WTC11 (cell line): ENCODE data around the gene RREB1. TPM values are rescaled to one million over a fixed set of nuclear protein-coding genes. Genes with fewer than 3 reads are reported as not detected.

Experiments used
- ATAC-seq: fragments of 200-7000 bp; cut with Tn5 transposase; 2 replicates; pipeline ENCODE4 v1.10.0; 2021; ENCODE audit warnings: mild to moderate bottlenecking, moderate library complexity
- CTCF ChIA-PET: fragments of 300-600 bp; sonication (Branson Sonifier 250); formaldehyde crosslinking; loops from one replicate; lab custom pipeline; 2021; ENCODE audit warnings: antibody characterized with exemption; lab: Charles Lee
- POLR2A ChIA-PET: fragments of 350-600 bp; sonication (Branson Sonifier 250); formaldehyde crosslinking; loops from one replicate; lab custom pipeline; 2021; ENCODE audit warnings: antibody characterized with exemption; lab: Charles Lee
- DNase-seq: peaks from one replicate; pipeline ENCODE4 v3.0.0; 2021; ENCODE audit warnings: low spot score
- H3K27ac Mint-ChIP-seq: 2 replicates; pipeline ENCODE4 v1.8.0; 2021; ENCODE audit warnings: mixed read lengths
- H3K27me3 Mint-ChIP-seq: 2 replicates; pipeline ENCODE4 v1.8.0; 2021; ENCODE audit warnings: low read depth, mild to moderate bottlenecking, moderate library complexity, mixed read lengths
- H3K36me3 Mint-ChIP-seq: 2 replicates; pipeline ENCODE4 v1.8.0; 2021; ENCODE audit warnings: mixed read lengths
- H3K4me1 Mint-ChIP-seq: 2 replicates; pipeline ENCODE4 v1.8.0; 2022; ENCODE audit warnings: mixed read lengths
- H3K4me3 Mint-ChIP-seq: 2 replicates; pipeline ENCODE4 v1.8.0; 2021; ENCODE audit warnings: mild to moderate bottlenecking, moderate library complexity, mixed read lengths
- H3K9me3 Mint-ChIP-seq: 2 replicates; pipeline ENCODE4 v1.8.0; 2021; ENCODE audit warnings: mixed read lengths
- ATF3 ChIP-seq: sonication (generic); formaldehyde crosslinking; conservative IDR thresholded peaks from 2 replicates; pipeline ENCODE4 v1.8.1; 2022; ENCODE audit warnings: mild to moderate bottlenecking, missing genetic modification reagents
- CREB1 ChIP-seq: sonication (generic); formaldehyde crosslinking; IDR thresholded peaks from 2 replicates; pipeline ENCODE4 v1.8.0; 2023; ENCODE audit warnings: mild to moderate bottlenecking, missing genetic modification reagents
- E2F1 ChIP-seq: sonication (generic); formaldehyde crosslinking; IDR thresholded peaks from 2 replicates; pipeline ENCODE4 v1.8.0; 2022; ENCODE audit warnings: mild to moderate bottlenecking, missing genetic modification reagents
- EMX1 ChIP-seq: fragments of 250-450 bp; sonication (Bioruptor Pico); IDR thresholded peaks from 2 replicates; pipeline ENCODE4 v1.8.0; 2021; ENCODE audit warnings: mild to moderate bottlenecking
- ESRRA ChIP-seq: sonication (generic); formaldehyde crosslinking; IDR thresholded peaks from 2 replicates; pipeline ENCODE4 v1.8.1; 2022; ENCODE audit warnings: mild to moderate bottlenecking, missing genetic modification reagents, borderline replicate concordance
- ETV6 ChIP-seq: sonication (generic); formaldehyde crosslinking; IDR thresholded peaks from 2 replicates; pipeline ENCODE4 v1.8.1; 2022; ENCODE audit warnings: mild to moderate bottlenecking, missing genetic modification reagents
- GRHL2 ChIP-seq: fragments of 250-450 bp; sonication (Bioruptor Pico); IDR thresholded peaks from 2 replicates; pipeline ENCODE4 v1.8.0; 2022; ENCODE audit warnings: mild to moderate bottlenecking, moderate library complexity; ENCODE audit not compliant: insufficient replicate concordance, severe bottlenecking
- GTF2I ChIP-seq: fragments of 250-450 bp; sonication (Bioruptor Pico); conservative IDR thresholded peaks from 2 replicates; pipeline ENCODE4 v1.4.0; 2021; ENCODE audit warnings: mild to moderate bottlenecking
- HMGA2 ChIP-seq: fragments of 250-450 bp; sonication (Bioruptor Pico); IDR thresholded peaks from 2 replicates; pipeline ENCODE4 v1.4.0; 2021; ENCODE audit warnings: mild to moderate bottlenecking, moderate library complexity
- IRF2 ChIP-seq: sonication (generic); formaldehyde crosslinking; IDR thresholded peaks from 2 replicates; pipeline ENCODE4 v1.8.0; 2022; ENCODE audit warnings: low read depth, missing genetic modification reagents, borderline replicate concordance
- JUN ChIP-seq: sonication (generic); formaldehyde crosslinking; IDR thresholded peaks from 2 replicates; pipeline ENCODE4 v1.8.0; 2023; ENCODE audit warnings: mild to moderate bottlenecking, missing genetic modification reagents
- MXD4 ChIP-seq: fragments of 250-450 bp; sonication (Bioruptor Pico); IDR thresholded peaks from 2 replicates; pipeline ENCODE4 v1.8.0; 2021; ENCODE audit warnings: mild to moderate bottlenecking, moderate library complexity, borderline replicate concordance
- NFATC4 ChIP-seq: fragments of 250-450 bp; sonication (Bioruptor Pico); IDR thresholded peaks from 2 replicates; pipeline ENCODE4 v1.9.0; 2021; ENCODE audit warnings: mild to moderate bottlenecking
- NR3C1 ChIP-seq: sonication (generic); formaldehyde crosslinking; conservative IDR thresholded peaks from 2 replicates; pipeline ENCODE4 v1.8.1; 2023; ENCODE audit warnings: low read depth, mild to moderate bottlenecking, missing genetic modification reagents
- RELA ChIP-seq: sonication (generic); formaldehyde crosslinking; IDR thresholded peaks from 2 replicates; pipeline ENCODE4 v1.8.1; 2022; ENCODE audit warnings: missing genetic modification reagents, mild to moderate bottlenecking, borderline replicate concordance
- RORB ChIP-seq: fragments of 250-450 bp; sonication (Bioruptor Pico); IDR thresholded peaks from 2 replicates; pipeline ENCODE4 v1.9.0; 2021; ENCODE audit warnings: mild to moderate bottlenecking
- TP53 ChIP-seq: sonication (generic); formaldehyde crosslinking; IDR thresholded peaks from 2 replicates; pipeline ENCODE4 v1.8.1; 2023; ENCODE audit warnings: mild to moderate bottlenecking, missing genetic modification reagents
- ZNF281 ChIP-seq: sonication (generic); formaldehyde crosslinking; IDR thresholded peaks from 2 replicates; pipeline ENCODE4 v1.8.0; 2023; ENCODE audit warnings: mild to moderate bottlenecking, missing genetic modification reagents
- ZNF396 ChIP-seq: fragments of 250-450 bp; sonication (Bioruptor Pico); IDR thresholded peaks from 2 replicates; pipeline ENCODE4 v1.8.0; 2021; ENCODE audit warnings: mild to moderate bottlenecking, moderate library complexity, borderline replicate concordance
- total RNA-seq: library from RNA; stranded (reverse); gene quantifications from 3 replicates; pipeline ENCODE4 v1.2.3, GENCODE V29; 2021
- TF ChIP-seq, protein P1 (sequence below): sonication (generic); formaldehyde crosslinking; IDR thresholded peaks from 2 replicates; pipeline ENCODE4 v1.8.0; 2022; ENCODE audit warnings: mild to moderate bottlenecking, missing genetic modification reagents
- TF ChIP-seq, protein P2 (sequence below): sonication (generic); formaldehyde crosslinking; IDR thresholded peaks from 2 replicates; pipeline ENCODE4 v1.8.1; 2022; ENCODE audit warnings: missing genetic modification reagents, borderline replicate concordance
- TF ChIP-seq, protein P3 (sequence below): sonication (generic); formaldehyde crosslinking; IDR thresholded peaks from 2 replicates; pipeline ENCODE4 v1.8.1; 2022; ENCODE audit warnings: low read depth, missing genetic modification reagents, borderline replicate concordance
- TF ChIP-seq, protein P4 (sequence below): fragments of 250-450 bp; sonication (Bioruptor Pico); IDR thresholded peaks from 2 replicates; pipeline ENCODE4 v1.8.0; 2021; ENCODE audit warnings: mild to moderate bottlenecking
- TF ChIP-seq, protein P5 (sequence below): sonication (generic); formaldehyde crosslinking; IDR thresholded peaks from 2 replicates; pipeline ENCODE4 v1.8.1; 2023; ENCODE audit warnings: mild to moderate bottlenecking, missing genetic modification reagents

Gene RREB1
- total RNA-seq, 1 experiment from 2014 or later = 38.5 TPM

DNA sequence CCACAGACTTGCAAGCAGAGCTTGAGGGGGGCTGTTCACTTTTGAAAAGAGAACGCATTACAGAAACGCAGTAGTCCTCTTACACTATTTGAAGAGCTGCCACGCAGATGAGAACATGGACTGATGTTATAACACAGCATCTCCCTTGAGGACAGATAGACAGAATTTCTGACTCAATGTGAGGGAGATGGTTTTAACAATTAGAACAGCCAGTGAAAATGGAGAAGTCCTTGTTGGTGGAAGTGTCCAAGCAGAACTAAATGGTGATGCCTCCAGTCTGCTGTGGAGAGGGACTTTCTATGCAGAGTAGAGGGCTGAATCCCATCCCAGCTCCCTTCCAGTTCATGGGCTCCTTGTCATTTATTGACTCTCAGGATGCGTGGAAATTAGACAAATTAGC is 100.0 kb downstream of the RREB1 start (continued):
- TF ChIP-seq, protein P1, sequence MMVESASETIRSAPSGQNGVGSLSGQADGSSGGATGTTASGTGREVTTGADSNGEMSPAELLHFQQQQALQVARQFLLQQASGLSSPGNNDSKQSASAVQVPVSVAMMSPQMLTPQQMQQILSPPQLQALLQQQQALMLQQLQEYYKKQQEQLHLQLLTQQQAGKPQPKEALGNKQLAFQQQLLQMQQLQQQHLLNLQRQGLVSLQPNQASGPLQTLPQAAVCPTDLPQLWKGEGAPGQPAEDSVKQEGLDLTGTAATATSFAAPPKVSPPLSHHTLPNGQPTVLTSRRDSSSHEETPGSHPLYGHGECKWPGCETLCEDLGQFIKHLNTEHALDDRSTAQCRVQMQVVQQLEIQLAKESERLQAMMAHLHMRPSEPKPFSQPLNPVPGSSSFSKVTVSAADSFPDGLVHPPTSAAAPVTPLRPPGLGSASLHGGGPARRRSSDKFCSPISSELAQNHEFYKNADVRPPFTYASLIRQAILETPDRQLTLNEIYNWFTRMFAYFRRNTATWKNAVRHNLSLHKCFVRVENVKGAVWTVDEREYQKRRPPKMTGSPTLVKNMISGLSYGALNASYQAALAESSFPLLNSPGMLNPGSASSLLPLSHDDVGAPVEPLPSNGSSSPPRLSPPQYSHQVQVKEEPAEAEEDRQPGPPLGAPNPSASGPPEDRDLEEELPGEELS (CRISPR knock-in tag) = no peak
- TF ChIP-seq RELA (CRISPR knock-in tag) (no peak), ATF3 (CRISPR knock-in tag) (no peak), E2F1 (no peak), GTF2I (CRISPR knock-in tag) (no peak), HMGA2 (CRISPR knock-in tag) (no peak)
- TF ChIP-seq, protein P2, sequence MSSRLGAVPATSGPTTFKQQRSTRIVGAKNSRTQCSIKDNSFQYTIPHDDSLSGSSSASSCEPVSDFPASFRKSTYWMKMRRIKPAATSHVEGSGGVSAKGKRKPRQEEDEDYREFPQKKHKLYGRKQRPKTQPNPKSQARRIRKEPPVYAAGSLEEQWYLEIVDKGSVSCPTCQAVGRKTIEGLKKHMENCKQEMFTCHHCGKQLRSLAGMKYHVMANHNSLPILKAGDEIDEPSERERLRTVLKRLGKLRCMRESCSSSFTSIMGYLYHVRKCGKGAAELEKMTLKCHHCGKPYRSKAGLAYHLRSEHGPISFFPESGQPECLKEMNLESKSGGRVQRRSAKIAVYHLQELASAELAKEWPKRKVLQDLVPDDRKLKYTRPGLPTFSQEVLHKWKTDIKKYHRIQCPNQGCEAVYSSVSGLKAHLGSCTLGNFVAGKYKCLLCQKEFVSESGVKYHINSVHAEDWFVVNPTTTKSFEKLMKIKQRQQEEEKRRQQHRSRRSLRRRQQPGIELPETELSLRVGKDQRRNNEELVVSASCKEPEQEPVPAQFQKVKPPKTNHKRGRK (CRISPR knock-in tag) = no peak
- TF ChIP-seq, protein P3, sequence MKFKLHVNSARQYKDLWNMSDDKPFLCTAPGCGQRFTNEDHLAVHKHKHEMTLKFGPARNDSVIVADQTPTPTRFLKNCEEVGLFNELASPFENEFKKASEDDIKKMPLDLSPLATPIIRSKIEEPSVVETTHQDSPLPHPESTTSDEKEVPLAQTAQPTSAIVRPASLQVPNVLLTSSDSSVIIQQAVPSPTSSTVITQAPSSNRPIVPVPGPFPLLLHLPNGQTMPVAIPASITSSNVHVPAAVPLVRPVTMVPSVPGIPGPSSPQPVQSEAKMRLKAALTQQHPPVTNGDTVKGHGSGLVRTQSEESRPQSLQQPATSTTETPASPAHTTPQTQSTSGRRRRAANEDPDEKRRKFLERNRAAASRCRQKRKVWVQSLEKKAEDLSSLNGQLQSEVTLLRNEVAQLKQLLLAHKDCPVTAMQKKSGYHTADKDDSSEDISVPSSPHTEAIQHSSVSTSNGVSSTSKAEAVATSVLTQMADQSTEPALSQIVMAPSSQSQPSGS = no peak

GRCh38 chr6:7213416-7213815 is 105.7 kb downstream of the RREB1 start:
- Mint-ChIP-seq H3K4me3 (no peak overlapping the region), H3K36me3 (peaks cover 38% of the 10 kb centered on the region), H3K4me1 (peaks cover 14% of the 10 kb centered on the region), H3K27ac (no peak overlapping the region), H3K9me3 (no peaks in the 10 kb centered on the region), H3K27me3 (no peaks in the 10 kb centered on the region)
- TF ChIP-seq MXD4 (CRISPR knock-in tag) = no peak
- TF ChIP-seq EMX1 (CRISPR knock-in tag) = no peak
- no peak for TF ChIP-seq GTF2I (CRISPR knock-in tag)
- TF ChIP-seq JUN = no peak
- no peak for TF ChIP-seq NR3C1 (CRISPR knock-in tag)
- TF ChIP-seq ESRRA (CRISPR knock-in tag) = no peak
- no peak for TF ChIP-seq GRHL2 (CRISPR knock-in tag)
- no peak for TF ChIP-seq HMGA2 (CRISPR knock-in tag)
- TF ChIP-seq RORB = no peak
- TF ChIP-seq TP53 = no peak
- TF ChIP-seq NFATC4 (CRISPR knock-in tag) = no peak
- TF ChIP-seq CREB1 = no peak
- no peak for TF ChIP-seq IRF2
- CTCF ChIA-PET = no interaction called here
- DNase-seq (no peak), ATAC-seq (no peak)
- POLR2A ChIA-PET = no interaction called here

- Mint-ChIP-seq H3K27ac (no peak overlapping the region), H3K9me3 (no peaks in the 10 kb centered on the region), H3K27me3 (no peaks in the 10 kb centered on the region), H3K36me3 (peaks cover 38% of the 10 kb centered on the region), H3K4me3 (no peak overlapping the region), H3K4me1 (peaks cover 14% of the 10 kb centered on the region)
- ChIA-PET CTCF (no interaction called here), POLR2A (no interaction called here)
- DNase-seq (no peak), ATAC-seq (no peak)
- TF ChIP-seq ZNF281 (CRISPR knock-in tag) = no peak
- no peak for TF ChIP-seq ZNF396 (CRISPR knock-in tag)
- TF ChIP-seq, protein P4, sequence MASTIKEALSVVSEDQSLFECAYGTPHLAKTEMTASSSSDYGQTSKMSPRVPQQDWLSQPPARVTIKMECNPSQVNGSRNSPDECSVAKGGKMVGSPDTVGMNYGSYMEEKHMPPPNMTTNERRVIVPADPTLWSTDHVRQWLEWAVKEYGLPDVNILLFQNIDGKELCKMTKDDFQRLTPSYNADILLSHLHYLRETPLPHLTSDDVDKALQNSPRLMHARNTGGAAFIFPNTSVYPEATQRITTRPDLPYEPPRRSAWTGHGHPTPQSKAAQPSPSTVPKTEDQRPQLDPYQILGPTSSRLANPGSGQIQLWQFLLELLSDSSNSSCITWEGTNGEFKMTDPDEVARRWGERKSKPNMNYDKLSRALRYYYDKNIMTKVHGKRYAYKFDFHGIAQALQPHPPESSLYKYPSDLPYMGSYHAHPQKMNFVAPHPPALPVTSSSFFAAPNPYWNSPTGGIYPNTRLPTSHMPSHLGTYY (CRISPR knock-in tag) = no peak
- TF ChIP-seq, protein P5, sequence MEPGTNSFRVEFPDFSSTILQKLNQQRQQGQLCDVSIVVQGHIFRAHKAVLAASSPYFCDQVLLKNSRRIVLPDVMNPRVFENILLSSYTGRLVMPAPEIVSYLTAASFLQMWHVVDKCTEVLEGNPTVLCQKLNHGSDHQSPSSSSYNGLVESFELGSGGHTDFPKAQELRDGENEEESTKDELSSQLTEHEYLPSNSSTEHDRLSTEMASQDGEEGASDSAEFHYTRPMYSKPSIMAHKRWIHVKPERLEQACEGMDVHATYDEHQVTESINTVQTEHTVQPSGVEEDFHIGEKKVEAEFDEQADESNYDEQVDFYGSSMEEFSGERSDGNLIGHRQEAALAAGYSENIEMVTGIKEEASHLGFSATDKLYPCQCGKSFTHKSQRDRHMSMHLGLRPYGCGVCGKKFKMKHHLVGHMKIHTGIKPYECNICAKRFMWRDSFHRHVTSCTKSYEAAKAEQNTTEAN (CRISPR knock-in tag) = no peak
- no peak for TF ChIP-seq ETV6 (CRISPR knock-in tag)
Measured at GRCh38 chr6:7214468-7214867, 106.7 kb downstream of the RREB1 start.
